Measurements from ENCODE around the gene VIP. TPM values are rescaled to one million over a fixed set of nuclear protein-coding genes. Genes with fewer than 3 reads are reported as not detected.

VIP gene
- not detected in 5 replicates for total RNA-seq (2022; extraction: Qiagen RNA extraction)

GRCh38 chr6:152750694-152751093, at the start of gene VIP:
VIP (plus strand) TSS chr6:152750797; CDS start chr6:152752178, 1,381 bp downstream.

Other genes with a start within 250 kb of the VIP start
- 14.4 to 20.4 TPM (median 16.9 TPM) in 5 replicates for gene SYNE1, start 113.4 kb upstream of the VIP start, total RNA-seq (2022; extraction: Qiagen RNA extraction)
- 0.09 TPM in 1 of 5 replicates, not detected in the others for gene MYCT1, start 52.9 kb upstream of the VIP start, total RNA-seq (2022; extraction: Qiagen RNA extraction)
- gene FBXO5, start 232.2 kb downstream of the VIP start, total RNA-seq (2022; extraction: Qiagen RNA extraction), result 19.4 to 22.1 TPM (median 19.9 TPM) in 5 replicates